ENCODE measurements around the gene HMG20B.

DNA sequence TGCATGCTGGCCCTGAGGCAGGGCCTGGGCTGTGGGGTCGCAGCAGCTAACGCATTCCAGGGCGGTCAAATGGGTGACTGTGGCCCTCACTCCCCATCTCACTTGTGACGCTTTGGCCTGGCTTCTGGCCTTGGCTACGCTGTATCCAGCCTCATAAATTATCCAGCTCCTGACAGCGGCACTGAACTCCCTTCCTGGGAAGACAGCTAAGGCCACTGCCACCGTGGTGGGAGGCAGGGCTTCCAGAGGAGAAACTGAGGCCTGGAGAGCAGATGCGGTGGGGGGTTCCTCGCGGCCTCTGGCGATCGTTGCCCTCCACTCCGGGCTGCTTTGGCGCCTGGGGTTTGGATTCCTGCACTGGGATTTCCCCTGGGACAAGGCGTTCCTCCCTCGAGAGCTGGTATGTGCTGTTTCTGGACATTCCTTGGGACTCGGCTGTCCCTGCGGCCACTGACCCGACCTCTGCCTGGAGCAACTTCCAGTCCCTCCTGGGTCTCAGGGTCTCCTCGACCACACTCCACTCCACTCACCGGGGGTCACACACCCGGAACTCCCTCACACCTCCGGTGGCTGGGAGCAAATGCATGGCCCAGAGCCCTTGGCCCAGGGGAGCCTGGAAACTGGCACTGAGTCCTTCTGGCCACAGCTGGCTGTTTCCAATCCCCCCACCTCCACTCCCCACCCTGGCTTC lies 30.5 kb downstream of the HMG20B start:
- TF ChIP-seq, protein P1, sequence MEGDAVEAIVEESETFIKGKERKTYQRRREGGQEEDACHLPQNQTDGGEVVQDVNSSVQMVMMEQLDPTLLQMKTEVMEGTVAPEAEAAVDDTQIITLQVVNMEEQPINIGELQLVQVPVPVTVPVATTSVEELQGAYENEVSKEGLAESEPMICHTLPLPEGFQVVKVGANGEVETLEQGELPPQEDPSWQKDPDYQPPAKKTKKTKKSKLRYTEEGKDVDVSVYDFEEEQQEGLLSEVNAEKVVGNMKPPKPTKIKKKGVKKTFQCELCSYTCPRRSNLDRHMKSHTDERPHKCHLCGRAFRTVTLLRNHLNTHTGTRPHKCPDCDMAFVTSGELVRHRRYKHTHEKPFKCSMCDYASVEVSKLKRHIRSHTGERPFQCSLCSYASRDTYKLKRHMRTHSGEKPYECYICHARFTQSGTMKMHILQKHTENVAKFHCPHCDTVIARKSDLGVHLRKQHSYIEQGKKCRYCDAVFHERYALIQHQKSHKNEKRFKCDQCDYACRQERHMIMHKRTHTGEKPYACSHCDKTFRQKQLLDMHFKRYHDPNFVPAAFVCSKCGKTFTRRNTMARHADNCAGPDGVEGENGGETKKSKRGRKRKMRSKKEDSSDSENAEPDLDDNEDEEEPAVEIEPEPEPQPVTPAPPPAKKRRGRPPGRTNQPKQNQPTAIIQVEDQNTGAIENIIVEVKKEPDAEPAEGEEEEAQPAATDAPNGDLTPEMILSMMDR (IDR thresholded peaks at IDR 0.05), result no peak
- TF ChIP-seq POLR2A (IDR thresholded peaks at IDR 0.05) (no peak), POLR2AphosphoS5 (IDR thresholded peaks at IDR 0.05) (peak in 1 of 3 donors; percentile 10), EP300 (IDR thresholded peaks at IDR 0.05) (no peak)

Data from stomach (tissue), 4 donors.